D721Med (cell line): Measurements from ENCODE around the gene CDADC1.

Experiments used
- DNase-seq: peaks from one replicate; pipeline ENCODE4 v3.0.0; 2011; ENCODE audit warnings: low spot score; ENCODE audit not compliant: insufficient read length
- FAIRE-seq: peaks from 2 replicates; lab custom pipeline; 2011; peaks lifted over from hg19 to GRCh38; lab: Jason Lieb, UNC
- TF ChIP-seq, protein P1 (sequence below): IDR thresholded peaks from 2 replicates; pipeline ENCODE4 v1.5.1; 2012; ENCODE audit warnings: mild to moderate bottlenecking, control low read depth; ENCODE audit not compliant: insufficient read depth; ENCODE audit errors: missing control alignments

CDADC1 gene

DNA sequence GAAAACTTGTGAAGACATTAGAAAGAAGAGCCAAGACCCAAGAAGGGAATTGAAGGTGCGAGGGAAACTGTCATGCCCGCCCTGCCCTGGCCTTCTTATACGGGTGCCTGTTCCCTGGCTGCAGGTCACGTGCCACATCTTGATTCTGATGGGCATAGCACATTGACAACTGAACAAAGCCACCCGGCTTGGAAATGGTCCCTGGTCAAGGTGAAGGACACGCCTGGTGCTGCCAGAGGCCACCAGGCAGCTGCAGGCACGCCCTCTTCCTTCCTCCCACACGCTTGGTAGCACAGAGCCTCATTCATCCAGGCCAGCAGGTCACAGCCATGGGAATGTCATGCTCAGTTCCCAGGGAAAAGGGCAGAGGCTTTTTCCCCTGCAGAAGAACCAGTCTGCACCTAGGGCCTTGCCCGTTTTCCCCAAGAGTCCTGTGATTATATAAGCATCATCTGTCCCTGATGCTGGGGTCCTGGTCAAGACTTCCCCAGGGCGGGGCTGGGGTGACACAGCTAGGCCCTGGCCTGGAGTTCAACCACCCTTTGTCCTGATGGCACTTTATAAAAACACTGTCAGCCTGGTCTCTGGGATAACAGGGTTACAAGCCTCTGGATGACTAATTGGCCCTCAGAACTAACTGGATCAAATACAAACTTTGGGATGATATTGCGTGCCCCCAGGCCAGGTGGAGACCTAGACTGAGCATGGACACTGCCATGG lies 56.0 kb downstream of the CDADC1 start:
- TF ChIP-seq, protein P1, sequence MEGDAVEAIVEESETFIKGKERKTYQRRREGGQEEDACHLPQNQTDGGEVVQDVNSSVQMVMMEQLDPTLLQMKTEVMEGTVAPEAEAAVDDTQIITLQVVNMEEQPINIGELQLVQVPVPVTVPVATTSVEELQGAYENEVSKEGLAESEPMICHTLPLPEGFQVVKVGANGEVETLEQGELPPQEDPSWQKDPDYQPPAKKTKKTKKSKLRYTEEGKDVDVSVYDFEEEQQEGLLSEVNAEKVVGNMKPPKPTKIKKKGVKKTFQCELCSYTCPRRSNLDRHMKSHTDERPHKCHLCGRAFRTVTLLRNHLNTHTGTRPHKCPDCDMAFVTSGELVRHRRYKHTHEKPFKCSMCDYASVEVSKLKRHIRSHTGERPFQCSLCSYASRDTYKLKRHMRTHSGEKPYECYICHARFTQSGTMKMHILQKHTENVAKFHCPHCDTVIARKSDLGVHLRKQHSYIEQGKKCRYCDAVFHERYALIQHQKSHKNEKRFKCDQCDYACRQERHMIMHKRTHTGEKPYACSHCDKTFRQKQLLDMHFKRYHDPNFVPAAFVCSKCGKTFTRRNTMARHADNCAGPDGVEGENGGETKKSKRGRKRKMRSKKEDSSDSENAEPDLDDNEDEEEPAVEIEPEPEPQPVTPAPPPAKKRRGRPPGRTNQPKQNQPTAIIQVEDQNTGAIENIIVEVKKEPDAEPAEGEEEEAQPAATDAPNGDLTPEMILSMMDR, result no peak
- FAIRE-seq (no peak), DNase-seq (no peak)

DNA sequence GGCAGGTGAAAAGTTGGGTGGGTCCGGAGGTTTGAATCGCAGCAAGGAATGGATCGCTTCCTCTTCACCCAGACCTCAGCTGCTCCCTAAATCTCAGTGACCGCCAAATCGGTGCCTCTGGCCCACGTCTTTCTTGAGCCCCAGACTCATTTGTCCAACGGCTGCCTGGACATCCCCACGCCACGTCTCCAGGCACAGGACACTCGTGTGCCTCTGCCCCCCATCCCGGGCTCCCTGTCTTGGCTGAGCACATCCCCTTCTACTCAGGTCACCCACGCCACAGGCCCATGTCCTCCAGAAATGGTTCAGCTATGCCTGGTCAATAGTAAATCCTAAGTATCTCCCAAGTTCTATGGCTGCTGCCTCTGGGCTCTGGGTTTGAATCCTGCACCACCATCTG lies 56.6 kb downstream of the CDADC1 start:
- DNase-seq (no peak), FAIRE-seq (no peak)
- TF ChIP-seq, protein P1, result no peak

DNA sequence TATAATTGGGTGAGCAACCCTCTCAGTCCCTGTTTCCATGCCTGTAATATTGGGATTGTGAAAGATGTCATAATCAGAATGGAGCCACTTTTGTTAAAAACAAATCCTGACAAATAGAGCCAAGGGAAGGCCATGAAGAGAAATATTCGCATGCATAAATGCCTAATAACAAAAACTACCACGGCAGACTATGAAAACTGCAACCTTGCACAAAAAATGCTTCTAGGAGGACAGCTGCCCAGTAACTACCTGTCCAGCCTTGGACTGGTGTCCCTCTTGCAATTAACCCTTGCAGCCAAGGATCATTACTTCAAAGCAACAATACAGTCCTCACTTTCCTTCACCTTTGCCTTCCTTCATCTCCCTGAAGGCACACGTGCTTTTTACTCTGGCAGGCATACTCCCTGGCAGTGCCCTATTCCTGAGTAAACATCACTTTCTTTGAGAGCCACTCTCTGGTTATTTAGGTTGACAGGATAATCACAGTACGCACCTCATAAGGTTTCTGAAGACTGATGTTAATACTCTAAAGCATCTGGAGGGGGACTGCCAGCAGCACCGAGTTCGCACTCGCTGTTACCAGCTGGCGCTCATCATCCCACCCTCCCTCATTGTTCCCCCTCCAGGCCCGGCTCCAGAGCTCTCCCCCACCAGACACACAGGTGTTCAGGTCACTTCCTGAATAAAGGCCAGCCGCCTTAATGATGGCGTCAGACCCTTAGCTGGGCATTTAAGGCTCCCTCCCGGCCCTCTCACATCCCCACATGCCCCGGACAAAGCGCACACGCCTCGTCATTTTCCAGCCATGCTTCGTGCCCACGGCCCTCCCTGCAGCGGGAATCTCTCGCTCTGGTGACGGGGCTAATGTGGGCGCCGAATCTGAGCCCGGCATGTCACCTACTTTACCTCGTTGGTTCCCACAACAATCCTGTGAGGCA lies 57.3 kb downstream of the CDADC1 start:
- FAIRE-seq (no peak), DNase-seq (no peak)
- TF ChIP-seq, protein P1, result no peak

DNA sequence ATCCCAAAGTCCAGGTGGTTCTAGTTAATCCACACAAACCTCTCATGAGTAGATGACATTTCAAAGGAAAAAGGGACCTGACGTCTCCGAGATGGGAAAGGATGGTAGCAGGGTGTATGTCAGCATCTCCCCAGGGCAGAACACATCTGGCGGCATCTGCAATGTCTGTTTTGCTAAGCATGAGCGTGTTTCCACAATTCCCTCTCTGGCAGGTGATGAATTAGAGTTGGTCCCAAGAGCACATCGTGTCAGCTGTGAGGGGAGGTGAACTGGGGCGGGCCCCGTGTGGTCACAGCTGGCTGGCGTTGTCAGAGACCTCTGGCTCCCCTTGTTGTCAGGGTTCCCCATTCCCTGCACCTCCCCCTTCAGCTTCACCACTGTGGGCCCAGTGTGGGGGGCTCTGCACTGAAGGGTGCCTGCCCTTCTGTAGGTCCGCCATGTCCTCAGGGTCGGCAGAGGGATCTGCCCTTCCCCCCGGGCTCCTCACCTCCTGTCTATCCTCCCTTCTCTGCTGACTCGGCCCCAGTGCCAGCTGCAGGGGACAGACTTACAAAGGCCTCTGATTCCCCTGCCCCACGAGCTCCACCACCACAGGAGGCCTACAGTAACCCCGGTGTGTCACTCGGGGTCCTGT lies 58.2 kb downstream of the CDADC1 start:
- TF ChIP-seq, protein P1, result no peak
- DNase-seq, result no peak
- no peak for FAIRE-seq

DNA sequence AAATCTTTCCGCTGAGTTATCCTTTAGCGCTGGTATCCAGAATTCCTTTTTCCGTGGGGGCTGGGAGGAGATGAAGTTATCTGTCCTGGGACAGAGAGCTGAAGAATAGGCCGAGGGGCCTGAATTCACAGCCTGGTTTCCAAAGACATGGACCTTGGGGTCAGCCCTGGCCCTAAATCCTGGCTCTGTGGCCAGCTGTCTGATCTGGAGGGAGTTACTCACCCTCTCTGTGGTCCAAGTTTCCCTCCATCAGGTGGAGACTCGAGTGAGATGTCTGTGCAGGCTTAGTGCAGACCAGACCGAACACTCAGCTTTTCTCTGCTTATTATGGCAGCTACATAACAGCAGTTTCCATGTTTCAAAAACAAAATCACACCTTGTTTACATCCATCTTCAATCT lies 59.6 kb downstream of the CDADC1 start:
- TF ChIP-seq, protein P1, result no peak
- FAIRE-seq, result no peak

DNA sequence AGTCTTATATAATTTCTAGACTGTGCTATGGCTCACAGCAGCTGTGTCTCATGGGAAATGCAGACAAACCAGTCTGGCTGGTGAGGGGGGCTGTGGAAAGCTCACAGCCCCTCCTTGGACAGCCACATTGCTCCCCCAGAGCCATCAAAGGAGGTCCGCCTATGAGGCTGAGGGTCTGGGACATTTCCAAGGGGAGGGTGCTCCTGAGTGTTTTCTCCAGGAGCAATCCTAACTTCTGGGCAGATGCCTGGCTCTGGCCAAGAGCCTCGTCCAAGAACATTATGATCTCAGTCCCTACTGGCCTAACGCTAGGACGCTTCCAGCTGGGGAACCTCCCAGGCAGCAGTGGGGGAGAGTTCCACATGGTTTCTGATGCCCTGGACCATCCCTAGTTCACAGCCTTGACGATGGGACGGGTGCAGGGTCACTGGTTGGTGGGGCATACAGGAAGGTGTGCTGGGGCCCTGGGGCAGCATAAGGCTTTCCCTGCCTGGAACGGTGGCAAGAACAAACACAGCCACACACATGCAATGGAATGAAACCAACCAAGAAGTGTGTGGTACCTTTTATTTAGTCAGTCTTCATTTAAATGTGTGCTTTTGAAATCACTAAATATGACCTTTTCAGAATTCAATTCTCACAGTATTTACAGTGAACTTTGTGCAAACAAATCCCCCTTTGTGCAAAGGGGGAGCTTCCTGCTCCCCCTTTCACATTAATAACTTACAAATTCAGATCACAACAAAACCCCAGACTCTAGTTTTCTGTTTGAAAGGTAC lies 60.6 kb downstream of the CDADC1 start:
- DNase-seq, result no peak
- TF ChIP-seq, protein P1, result no peak
- FAIRE-seq, result no peak

More for the DNA sequence above, 59.6 kb downstream of the CDADC1 start:
- no peak for DNase-seq
